Measurements from ENCODE around the gene CIAO2B. TPM values are rescaled to one million over a fixed set of nuclear protein-coding genes. Genes with fewer than 3 reads are reported as not detected.
A peak's percentile ranks its signal among the peaks of the same experiment; 100 is the strongest.
"Not testable (repeated sequence)": the region's sequence is repeated elsewhere in the genome, so short reads cannot be mapped to it uniquely, and the experiment has no call there.

Gene CIAO2B
- total RNA-seq, 1 donor from 2014 or later = 54.5 TPM

DNA sequence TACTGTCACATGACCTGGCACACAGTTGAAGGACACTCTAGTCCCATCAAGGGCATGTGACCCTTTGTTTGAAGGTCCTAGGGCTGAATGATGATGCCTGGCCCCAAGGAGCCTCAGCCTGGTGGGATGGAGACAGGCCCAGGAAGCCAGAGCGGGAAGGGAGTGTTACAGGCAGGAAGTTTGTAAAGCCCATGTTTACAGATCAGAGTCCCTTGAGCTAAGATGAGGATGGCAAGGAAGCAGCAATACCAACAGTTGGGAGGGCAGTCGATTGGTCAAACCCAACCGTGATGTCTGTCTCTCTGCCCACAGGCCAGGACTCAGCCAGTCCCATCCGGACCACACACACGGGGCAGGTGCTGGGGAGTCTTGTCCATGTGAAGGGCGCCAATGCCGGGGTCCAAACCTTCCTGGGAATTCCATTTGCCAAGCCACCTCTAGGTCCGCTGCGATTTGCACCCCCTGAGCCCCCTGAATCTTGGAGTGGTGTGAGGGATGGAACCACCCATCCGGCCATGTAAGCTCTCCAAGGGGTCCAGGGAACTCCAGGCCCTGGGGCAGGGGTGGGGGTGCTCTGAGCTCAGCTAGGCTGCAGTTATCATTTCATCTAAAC is 3.6 kb upstream of the CIAO2B start:
- H3K4me3 Mint-ChIP-seq = no peak overlapping the region
- peaks cover 38% of the 10 kb centered on the region for H3K4me1 Mint-ChIP-seq
- no peaks in the 10 kb centered on the region for H3K9me3 Mint-ChIP-seq
- no peak for DNase-seq (ENCODE audit: low spot score in 2 of 2, unreplicated experiment in 2 of 2)
- H3K27me3 Mint-ChIP-seq (ENCODE audit: low read depth) = no peaks in the 10 kb centered on the region
- peaks cover 20% of the 10 kb centered on the region for H3K36me3 Mint-ChIP-seq
- H3K27ac Mint-ChIP-seq = no peak overlapping the region
- TF ChIP-seq CTCF (IDR thresholded peaks at IDR 0.05; ENCODE audit: unreplicated experiment) = no peak

GRCh38 chr16:66936889-66937554 is 2.8 kb upstream of the CIAO2B start:
- H3K27ac Mint-ChIP-seq = no peak overlapping the region
- no peak for TF ChIP-seq CTCF (IDR thresholded peaks at IDR 0.05; ENCODE audit: unreplicated experiment)
- no peaks in the 10 kb centered on the region for H3K27me3 Mint-ChIP-seq (ENCODE audit: low read depth)
- no peak for DNase-seq (ENCODE audit: low spot score in 2 of 2, unreplicated experiment in 2 of 2)
- H3K4me3 Mint-ChIP-seq = peak overlapping the region; percentile 46
- peaks cover 12% of the 10 kb centered on the region for H3K36me3 Mint-ChIP-seq
- no peaks in the 10 kb centered on the region for H3K9me3 Mint-ChIP-seq
- peaks cover 42% of the 10 kb centered on the region for H3K4me1 Mint-ChIP-seq

DNA sequence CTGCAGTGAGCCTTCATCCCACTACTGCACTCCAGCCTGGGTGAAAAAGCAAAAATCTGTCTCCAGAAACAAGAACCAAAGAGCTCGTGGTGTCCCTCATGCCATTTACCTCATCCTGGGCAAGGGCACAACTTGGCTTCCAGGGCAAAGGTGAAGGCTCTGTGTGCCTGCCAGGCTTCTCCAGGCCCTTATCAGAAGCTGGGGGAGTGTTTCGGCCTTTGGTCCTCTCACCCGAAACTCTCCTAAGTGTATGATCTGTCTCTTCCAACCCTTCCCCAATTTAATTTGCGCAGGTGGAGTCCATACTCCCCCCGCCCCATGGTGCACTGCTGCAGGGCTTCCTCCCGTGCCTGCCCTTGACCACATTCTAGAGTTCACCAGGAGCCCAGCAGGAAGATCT is 2.3 kb upstream of the CIAO2B start:
- TF ChIP-seq CTCF (IDR thresholded peaks at IDR 0.05; ENCODE audit: unreplicated experiment) = no peak
- H3K9me3 Mint-ChIP-seq = no peaks in the 10 kb centered on the region
- peaks cover 10% of the 10 kb centered on the region for H3K36me3 Mint-ChIP-seq
- H3K4me1 Mint-ChIP-seq = peaks cover 42% of the 10 kb centered on the region
- H3K27ac Mint-ChIP-seq = no peak overlapping the region
- H3K4me3 Mint-ChIP-seq = peak overlapping the region; percentile 46
- H3K27me3 Mint-ChIP-seq (ENCODE audit: low read depth) = no peaks in the 10 kb centered on the region
- DNase-seq (ENCODE audit: low spot score in 2 of 2, unreplicated experiment in 2 of 2) = no peak

DNA sequence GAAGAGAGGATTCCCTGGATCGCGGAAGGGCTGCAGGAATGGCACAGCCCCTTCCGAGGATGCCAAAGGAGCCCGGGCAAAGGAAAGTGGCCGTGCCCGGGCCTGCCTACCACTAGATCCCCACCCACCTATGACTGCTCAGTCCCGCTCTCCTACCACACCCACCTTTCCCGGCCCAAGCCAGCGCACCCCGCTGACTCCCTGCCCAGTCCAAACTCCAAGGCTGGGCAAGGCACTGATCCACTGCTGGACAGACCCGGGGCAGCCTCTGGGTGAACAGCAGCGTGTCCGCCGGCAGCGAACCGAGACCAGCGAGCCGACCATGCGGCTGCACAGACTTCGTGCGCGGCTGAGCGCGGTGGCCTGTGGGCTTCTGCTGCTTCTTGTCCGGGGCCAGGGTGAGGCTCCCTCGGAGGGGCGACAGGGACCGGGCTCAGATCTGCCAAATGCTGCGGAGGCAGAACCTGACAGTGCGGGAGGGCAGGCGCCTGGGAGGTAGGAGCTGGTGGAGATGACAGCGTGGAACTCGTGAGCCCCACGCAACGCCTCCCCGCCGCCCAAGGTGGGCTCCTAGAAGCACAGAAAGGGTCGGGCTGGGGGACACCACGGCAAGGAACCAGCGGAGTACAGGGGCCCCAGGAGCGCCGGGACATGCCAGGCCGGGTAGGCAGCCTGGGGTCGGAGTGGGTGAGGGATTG is 1.3 kb upstream of the CIAO2B start, which contains the start of gene CES2:
TSS of gene CES2 (plus strand) at position 203 of the 698 bp plus-strand sequence. CDS start at position 323, 120 bp downstream.
- no peak for TF ChIP-seq CTCF (IDR thresholded peaks at IDR 0.05; ENCODE audit: unreplicated experiment)
- DNase-seq (ENCODE audit: low spot score in 2 of 2, unreplicated experiment in 2 of 2) = no peak
- peaks cover 10% of the 10 kb centered on the region for H3K36me3 Mint-ChIP-seq
- H3K27ac Mint-ChIP-seq = peak within 1 kb of the TSS; percentile 97
- H3K4me1 Mint-ChIP-seq = peaks cover 42% of the 10 kb centered on the region
- no peaks in the 10 kb centered on the region for H3K27me3 Mint-ChIP-seq (ENCODE audit: low read depth)
- H3K9me3 Mint-ChIP-seq = no peaks in the 10 kb centered on the region
- peak within 1 kb of the TSS; percentile 99 for H3K4me3 Mint-ChIP-seq

DNA sequence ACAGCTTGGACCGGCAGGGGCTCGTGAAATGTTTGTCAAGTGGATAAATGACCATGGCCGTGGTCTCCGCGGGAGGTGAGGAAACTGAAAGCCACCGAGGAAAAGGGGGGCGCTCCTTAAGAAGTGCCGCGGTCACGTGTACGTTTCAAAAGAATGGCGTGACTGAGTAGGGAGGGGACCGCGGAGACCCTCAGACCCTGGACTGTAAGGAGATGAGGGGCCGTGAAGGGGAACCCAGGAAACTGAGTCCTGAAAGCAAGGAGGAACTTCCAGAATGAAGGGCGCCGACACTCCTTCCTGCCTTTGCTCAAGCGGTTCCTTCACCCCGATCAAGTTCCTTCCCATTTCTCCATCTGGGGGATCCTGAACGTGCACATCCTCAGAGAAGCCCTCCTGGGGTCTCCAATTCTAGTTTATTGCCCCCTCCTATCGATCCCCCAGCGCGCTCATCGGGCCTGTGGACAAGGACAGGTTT is 674 bp upstream of the CIAO2B start:
- H3K36me3 Mint-ChIP-seq; H3K9me3 Mint-ChIP-seq; DNase-seq (ENCODE audit: low spot score in 2 of 2, unreplicated experiment in 2 of 2); H3K27me3 Mint-ChIP-seq (ENCODE audit: low read depth): not testable (repeated sequence)
- peaks cover 42% of the 10 kb centered on the region for H3K4me1 Mint-ChIP-seq
- peak overlapping the region; percentile 97 for H3K27ac Mint-ChIP-seq
- H3K4me3 Mint-ChIP-seq = peak overlapping the region; percentile 99

GRCh38 chr16:66933776-66934137 is 445 bp downstream of the CIAO2B start:
- TF ChIP-seq CTCF (IDR thresholded peaks at IDR 0.05; ENCODE audit: unreplicated experiment) = no peak
- peaks cover 42% of the 10 kb centered on the region for H3K4me1 Mint-ChIP-seq
- H3K27me3 Mint-ChIP-seq (ENCODE audit: low read depth) = no peaks in the 10 kb centered on the region
- peak overlapping the region; percentile 97 for H3K27ac Mint-ChIP-seq
- H3K36me3 Mint-ChIP-seq = peaks cover 5% of the 10 kb centered on the region
- no peaks in the 10 kb centered on the region for H3K9me3 Mint-ChIP-seq
- no peak for DNase-seq (ENCODE audit: low spot score in 2 of 2, unreplicated experiment in 2 of 2)
- peak overlapping the region; percentile 99 for H3K4me3 Mint-ChIP-seq

Measured in mesothelial cell of epicardium (in vitro differentiated cells).